GM23248 (cell line): ENCODE measurements around the gene CPEB3. TPM values are rescaled to one million over a fixed set of nuclear protein-coding genes. Genes with fewer than 3 reads are reported as not detected.
"Not testable (repeated sequence)": the region's sequence is repeated elsewhere in the genome, so short reads cannot be mapped to it uniquely, and the experiment has no call there.

ENCODE experiments used
- DNase-seq: peaks from one replicate; pipeline ENCODE4 v3.0.0-alpha.2; 2015
- H2AFZ ChIP-seq: fragments of 200-600 bp; sonication (generic); 2 replicates; pipeline ENCODE4 v1.6.1; 2016; ENCODE audit warnings: antibody characterized with exemption
- H3F3A ChIP-seq: fragments of 200-600 bp; sonication (generic); 2 replicates; pipeline ENCODE4 v1.6.1; 2016; ENCODE audit warnings: mild to moderate bottlenecking, antibody characterized with exemption, mixed run types; ENCODE audit not compliant: insufficient read depth
- H3K27ac ChIP-seq: fragments of 200-600 bp; sonication (generic); 2 replicates; pipeline ENCODE4 v1.5.1; 2016; ENCODE audit warnings: mild to moderate bottlenecking
- H3K27me3 ChIP-seq: fragments of 200-600 bp; sonication (generic); replicated peaks from 2 replicates; pipeline ENCODE4 v1.6.1; 2016; ENCODE audit warnings: mild to moderate bottlenecking; ENCODE audit not compliant: insufficient read depth
- H3K36me3 ChIP-seq: fragments of 200-600 bp; sonication (generic); 2 replicates; pipeline ENCODE4 v1.6.1; 2016; ENCODE audit warnings: low read depth, mild to moderate bottlenecking
- H3K4me1 ChIP-seq: fragments of 200-600 bp; sonication (generic); 2 replicates; pipeline ENCODE4 v1.6.1; 2016; ENCODE audit warnings: mild to moderate bottlenecking; ENCODE audit not compliant: insufficient read depth
- H3K4me2 ChIP-seq: fragments of 200-600 bp; sonication (generic); one replicate; pipeline ENCODE4 v1.6.1; 2016; ENCODE audit warnings: mild to moderate bottlenecking; ENCODE audit not compliant: unreplicated experiment
- H3K4me3 ChIP-seq: fragments of 200-600 bp; sonication (generic); 2 replicates; pipeline ENCODE4 v1.5.1; 2016; ENCODE audit warnings: mild to moderate bottlenecking
- H3K79me2 ChIP-seq: fragments of 200-600 bp; sonication (generic); 2 replicates; pipeline ENCODE4 v1.6.1; 2016; ENCODE audit warnings: mild to moderate bottlenecking; ENCODE audit not compliant: insufficient read depth
- H3K9ac ChIP-seq: fragments of 200-600 bp; sonication (generic); 2 replicates; pipeline ENCODE4 v1.6.1; 2016; ENCODE audit warnings: mild to moderate bottlenecking
- H3K9me2 ChIP-seq: fragments of 200-600 bp; sonication (generic); 2 replicates; pipeline ENCODE4 v1.6.1; 2016; ENCODE audit warnings: mixed run types, mild to moderate bottlenecking, moderate library complexity; ENCODE audit not compliant: insufficient read depth
- H3K9me3 ChIP-seq: fragments of 200-600 bp; sonication (generic); one replicate; pipeline ENCODE4 v1.6.1; 2017; ENCODE audit warnings: low read depth
- H4K20me1 ChIP-seq: fragments of 200-600 bp; sonication (generic); 2 replicates; pipeline ENCODE4 v1.6.0; 2016; ENCODE audit not compliant: insufficient read depth
- EZH2 ChIP-seq: fragments of 200-600 bp; sonication (generic); IDR thresholded peaks from 2 replicates; pipeline ENCODE4 v1.6.1; 2018; ENCODE audit warnings: antibody characterized with exemption, mild to moderate bottlenecking; ENCODE audit not compliant: insufficient read depth, poor library complexity, severe bottlenecking
- EZH2phosphoT487 ChIP-seq: fragments of 200-600 bp; sonication (generic); IDR thresholded peaks from 2 replicates; pipeline ENCODE4 v1.6.1; 2018; ENCODE audit warnings: antibody characterized with exemption, moderate library complexity, mild to moderate bottlenecking, low read depth; ENCODE audit not compliant: insufficient read depth
- WGBS, 2 experiments: methylation state at CpG; one replicate each; pipeline ENCODE4 v1.1.6; 2015 to 2017; ENCODE audit warnings: low lambda C conversion rate in 2 of 2, low coverage in 1 of 2; ENCODE audit errors: missing lambda C conversion rate in 2 of 2; 5-methylcytosine and 5-hydroxymethylcytosine counted together
- in situ Hi-C: fragments of 300-500 bp; cut with MboI; formaldehyde crosslinking; loops from 2 replicates; pipeline ENCODE4 v1.15.0; 2020
- polyA plus RNA-seq: library from polyadenylated mRNA; unstranded; fragments of >200 nt; fragmentation: Nextera tagmentation; extraction: Ambion mirVana; gene quantifications from 2 replicates; pipeline ENCODE4 v1.2.1, GENCODE V29; 2016
- total RNA-seq: library from RNA; depleted of rRNA; stranded (reverse); fragments of >200 nt; shearing (Covaris generic); gene quantifications from 2 replicates; pipeline ENCODE4 v1.2.3, GENCODE V29; 2014

CPEB3 gene
- total and polyA plus RNA-seq, 2 experiments from 2014 or later: 0.60 to 1.1 TPM

DNA sequence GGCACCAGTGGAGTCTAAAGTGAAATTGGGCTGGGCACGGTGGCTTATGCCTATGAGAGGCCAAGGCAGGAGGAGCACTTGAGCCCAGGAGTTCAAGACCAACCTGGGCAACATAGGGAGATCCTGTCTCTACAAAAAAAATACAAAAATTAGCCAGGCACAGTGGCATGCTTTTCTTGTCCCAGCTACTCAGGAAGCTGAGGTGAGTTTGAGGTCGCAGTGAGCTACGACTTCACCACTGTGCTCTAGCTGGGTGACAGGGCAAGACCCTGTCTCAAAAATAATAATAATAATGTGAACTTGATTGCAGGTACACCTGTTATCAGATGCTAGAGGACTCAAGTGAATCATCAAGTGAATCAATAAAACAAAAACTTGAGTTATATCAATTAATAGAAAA, 259.3 kb downstream of the CPEB3 start:
- H3F3A ChIP-seq: no peaks in the 10 kb centered on the region
- DNase-seq: no peak
- no peaks in the 10 kb centered on the region for H3K4me1 ChIP-seq
- H3K27ac ChIP-seq: no peak overlapping the region
- no peaks in the 10 kb centered on the region for H3K27me3 ChIP-seq
- in situ Hi-C loops: no loop called here
- no peaks in the 10 kb centered on the region for H4K20me1 ChIP-seq
- H3K79me2 ChIP-seq: no peaks in the 10 kb centered on the region
- H3K9me2 ChIP-seq: no peaks in the 10 kb centered on the region
- H2AFZ ChIP-seq: no peak overlapping the region
- TF ChIP-seq EZH2phosphoT487: no peak
- TF ChIP-seq EZH2: no peak
- WGBS, 2 experiments: 80 to 89% methylated on average over 3 of the region's 3 CpGs
- no peak overlapping the region for H3K4me2 ChIP-seq
- no peak overlapping the region for H3K9ac ChIP-seq
- no peaks in the 10 kb centered on the region for H3K9me3 ChIP-seq
- H3K4me3 ChIP-seq: no peak overlapping the region
- H3K36me3 ChIP-seq: peaks cover 58% of the 10 kb centered on the region

DNA sequence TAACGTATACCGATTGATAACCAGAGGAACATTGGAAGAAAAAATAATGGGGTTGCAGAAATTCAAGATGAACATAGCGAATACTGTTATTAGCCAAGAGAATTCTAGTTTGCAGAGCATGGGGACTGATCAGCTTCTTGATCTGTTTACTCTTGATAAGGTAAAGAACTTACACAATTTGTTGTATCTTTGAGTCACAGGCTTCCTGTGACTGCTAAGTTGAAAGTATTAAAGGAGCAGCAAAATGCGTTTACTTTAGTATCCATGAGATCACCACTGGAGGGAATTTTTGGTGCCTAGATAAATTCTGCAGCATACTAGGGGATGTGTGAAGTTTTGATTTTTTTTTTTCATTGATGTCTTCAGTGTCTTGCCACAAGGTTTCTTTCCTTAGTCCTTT, 263.7 kb downstream of the CPEB3 start:
- H2AFZ ChIP-seq: no peak overlapping the region
- H3K9me3 ChIP-seq: no peaks in the 10 kb centered on the region
- H3K4me1 ChIP-seq: peaks cover 6% of the 10 kb centered on the region; the same call in 1 of the 2 replicates
- no peak overlapping the region for H3K27ac ChIP-seq
- H3K27me3 ChIP-seq: no peaks in the 10 kb centered on the region
- no peak overlapping the region for H3K4me3 ChIP-seq
- H3F3A ChIP-seq: no peaks in the 10 kb centered on the region
- H4K20me1 ChIP-seq: no peaks in the 10 kb centered on the region
- no peak overlapping the region for H3K9ac ChIP-seq
- H3K79me2 ChIP-seq: no peaks in the 10 kb centered on the region
- no peaks in the 10 kb centered on the region for H3K9me2 ChIP-seq
- TF ChIP-seq EZH2phosphoT487 (no peak), EZH2 (no peak)
- 86 to 87% methylated on average over 4 of the region's 4 CpGs for whole genome bisulfite sequencing, 2 experiments
- DNase-seq: no peak
- in situ Hi-C loops: no loop called here
- H3K36me3 ChIP-seq: peaks cover 73% of the 10 kb centered on the region
- no peak overlapping the region for H3K4me2 ChIP-seq

DNA sequence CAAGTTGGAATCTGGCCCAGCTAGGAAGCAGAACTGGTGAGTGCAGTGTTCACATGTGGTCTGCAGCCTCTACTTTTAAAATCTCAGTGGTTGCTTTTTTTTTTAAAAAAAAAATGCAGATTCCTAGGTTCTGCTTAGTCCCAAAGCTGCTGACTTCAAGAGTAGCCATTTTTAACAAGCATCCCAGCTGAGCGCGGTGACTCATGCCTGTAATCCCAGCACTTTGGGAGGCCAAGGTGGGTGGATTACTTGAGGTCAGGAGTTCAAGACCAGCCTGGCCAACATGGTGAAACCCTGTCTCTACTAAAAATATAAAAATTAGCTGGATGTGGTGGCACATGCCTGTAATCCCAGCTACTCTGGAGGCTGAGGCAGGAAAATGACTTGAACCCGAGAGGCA, 265.5 kb downstream of the CPEB3 start:
- 89 to 100% methylated on average over 3 of the region's 3 CpGs for WGBS, 2 experiments
- H3K9ac ChIP-seq, H3K9me2 ChIP-seq, H2AFZ ChIP-seq, H3K27ac ChIP-seq, in situ Hi-C loops, DNase-seq, H3K27me3 ChIP-seq, H3K79me2 ChIP-seq, H3F3A ChIP-seq, H3K4me3 ChIP-seq, H4K20me1 ChIP-seq, H3K4me1 ChIP-seq, H3K9me3 ChIP-seq, H3K4me2 ChIP-seq: not testable (repeated sequence)
- H3K36me3 ChIP-seq: peaks cover 68% of the 10 kb centered on the region

DNA sequence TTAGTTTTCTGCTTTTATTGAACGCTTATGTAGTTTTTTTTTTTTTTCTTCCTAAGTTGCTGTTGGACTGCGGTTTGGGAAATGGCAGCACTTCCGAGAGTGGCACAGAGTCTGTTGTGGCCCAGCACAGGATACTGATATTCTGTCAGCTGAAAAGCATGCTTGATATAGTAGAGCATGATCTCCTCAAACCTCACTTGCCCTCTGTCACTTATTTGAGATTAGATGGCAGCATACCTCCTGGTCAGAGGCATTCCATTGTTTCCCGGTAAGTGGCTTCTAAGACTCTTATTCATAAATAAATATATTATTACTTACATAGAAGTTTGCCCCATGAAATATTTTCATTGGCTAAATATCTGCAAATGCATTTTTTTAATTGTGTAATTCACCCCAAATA, 266.2 kb downstream of the CPEB3 start:
- Histone ChIP-seq H3K27me3 (no peaks in the 10 kb centered on the region), H3K4me3 (no peak overlapping the region), H3K9me2 (no peaks in the 10 kb centered on the region), H3K36me3 (peaks cover 69% of the 10 kb centered on the region), H3K4me1 (peaks cover 6% of the 10 kb centered on the region; the same call in 1 of the 2 replicates), H3K9ac (no peak overlapping the region), H3K4me2 (no peak overlapping the region), H3F3A (no peaks in the 10 kb centered on the region), H4K20me1 (no peaks in the 10 kb centered on the region), H3K27ac (no peak overlapping the region), H3K9me3 (no peaks in the 10 kb centered on the region), H3K79me2 (no peaks in the 10 kb centered on the region), H2AFZ (no peak overlapping the region)
- WGBS, 2 experiments: 92 to 95% methylated on average over 4 of the region's 4 CpGs
- TF ChIP-seq EZH2phosphoT487 (no peak), EZH2 (no peak)
- in situ Hi-C loops: no loop called here
- peak; percentile 19 for DNase-seq

DNA sequence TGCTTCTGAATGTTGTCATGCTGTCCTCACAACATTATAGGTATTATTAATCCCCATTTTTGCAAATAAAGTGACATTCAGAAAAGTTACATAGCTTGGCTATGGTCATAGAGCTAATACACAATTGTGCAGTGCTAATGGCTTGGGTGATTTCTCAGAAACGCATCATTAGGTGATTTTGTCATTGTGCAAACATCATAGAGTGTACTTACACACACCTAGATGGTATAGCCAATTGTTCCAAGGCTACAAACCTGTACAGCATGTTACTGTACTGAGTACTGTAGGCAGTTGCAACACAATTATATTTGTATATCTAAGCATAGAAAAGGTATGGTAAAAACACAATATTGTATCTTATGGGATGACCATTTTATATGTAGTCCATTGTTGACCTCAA, 276.3 kb downstream of the CPEB3 start:
- peaks cover 54% of the 10 kb centered on the region for H3K36me3 ChIP-seq
- WGBS, 2 experiments: 96 to 97% methylated on average over 1 of the region's 1 CpG
- in situ Hi-C loops: no loop called here
- no peak overlapping the region for H3K27ac ChIP-seq
- no peak overlapping the region for H2AFZ ChIP-seq
- peaks cover 13% of the 10 kb centered on the region; the same call in 1 of the 2 replicates for H3F3A ChIP-seq
- no peaks in the 10 kb centered on the region for H3K27me3 ChIP-seq
- TF ChIP-seq EZH2phosphoT487 (no peak), EZH2 (no peak)
- H3K4me3 ChIP-seq: no peak overlapping the region
- no peak for DNase-seq
- H3K4me2 ChIP-seq: no peak overlapping the region
- no peaks in the 10 kb centered on the region for H3K9me3 ChIP-seq
- no peaks in the 10 kb centered on the region for H3K79me2 ChIP-seq
- H3K4me1 ChIP-seq: peaks cover 4% of the 10 kb centered on the region; the same call in 1 of the 2 replicates
- no peaks in the 10 kb centered on the region for H4K20me1 ChIP-seq
- H3K9me2 ChIP-seq: no peaks in the 10 kb centered on the region
- H3K9ac ChIP-seq: no peak overlapping the region
